ENCODE data around the gene APOL1.
"Not testable (repeated sequence)": the region's sequence is repeated elsewhere in the genome, so short reads cannot be mapped to it uniquely, and the experiment has no call there.

APOL1 gene

GRCh38 chr22:36252754-36253522 lies at the start of gene APOL1:
APOL1 (plus strand) TSS chr22:36253133; CDS start chr22:36254956, 1,823 bp downstream.
- intact Hi-C loops (cut with DNase I): no loop called here
- peak in 4 of 42 donors; percentile 7 to 46 (median 25) for DNase-seq

GRCh38 chr22:36203441-36203840 lies 49.5 kb upstream of the APOL1 start:
- DNase-seq; intact Hi-C loops (cut with DNase I): not testable (repeated sequence)

GRCh38 chr22:36204001-36204631 lies 48.8 kb upstream of the APOL1 start:
- no peak for DNase-seq
- intact Hi-C loops (cut with DNase I): no loop called here

GRCh38 chr22:36204632-36205015 lies 48.3 kb upstream of the APOL1 start:
- intact Hi-C loops (cut with DNase I): no loop called here
- no peak for DNase-seq

- DNase-seq; intact Hi-C loops (cut with DNase I): not testable (repeated sequence)
Measured at GRCh38 chr22:36205573-36205972, 47.4 kb upstream of the APOL1 start.

- intact Hi-C loops (cut with DNase I): no loop called here
- DNase-seq: no peak
Measured at GRCh38 chr22:36206255-36206654, 46.7 kb upstream of the APOL1 start.

- DNase-seq: no peak
- intact Hi-C loops (cut with DNase I): no loop called here
Measured at GRCh38 chr22:36208162-36208765, 44.7 kb upstream of the APOL1 start.

- no peak for DNase-seq
- intact Hi-C loops (cut with DNase I): no loop called here
Measured at GRCh38 chr22:36208914-36209313, 44.0 kb upstream of the APOL1 start.

GRCh38 chr22:36209488-36209908 lies 43.4 kb upstream of the APOL1 start:
- DNase-seq; intact Hi-C loops (cut with DNase I): not testable (repeated sequence)

GRCh38 chr22:36210224-36210623 lies 42.7 kb upstream of the APOL1 start:
- intact Hi-C loops (cut with DNase I): no loop called here
- DNase-seq: no peak

- intact Hi-C loops (cut with DNase I): no loop called here
- peak in 9 of 42 donors; percentile 17 to 52 (median 24) for DNase-seq
Measured at GRCh38 chr22:36211237-36211861, 41.6 kb upstream of the APOL1 start.

- intact Hi-C loops (cut with DNase I): no loop called here
- DNase-seq: no peak
Measured at GRCh38 chr22:36212901-36213300, 40.0 kb upstream of the APOL1 start.

- intact Hi-C loops (cut with DNase I): no loop called here
- DNase-seq: no peak
Measured at GRCh38 chr22:36213586-36213985, 39.3 kb upstream of the APOL1 start.

GRCh38 chr22:36215981-36216380 lies 37.0 kb upstream of the APOL1 start:
- intact Hi-C loops (cut with DNase I): no loop called here
- DNase-seq: no peak

GRCh38 chr22:36218648-36219193 lies 34.2 kb upstream of the APOL1 start:
- DNase-seq: no peak
- intact Hi-C loops (cut with DNase I): no loop called here

- DNase-seq: peak in 1 of 42 donors; percentile 69
- intact Hi-C loops (cut with DNase I): no loop called here
Measured at GRCh38 chr22:36220451-36220921, 32.4 kb upstream of the APOL1 start.

- DNase-seq: peak in 39 of 42 donors; percentile 37 to 83 (median 59)
- intact Hi-C loops (cut with DNase I): no loop called here
Measured at GRCh38 chr22:36221799-36222751, 30.9 kb upstream of the APOL1 start.

GRCh38 chr22:36222887-36223450 lies 30.0 kb upstream of the APOL1 start:
- intact Hi-C loops (cut with DNase I): no loop called here
- DNase-seq: no peak

Data from head of caudate nucleus (tissue), 42 donors.